GM21390 (cell line): ENCODE results near the gene FITM1.
A peak's percentile ranks its signal among the peaks of the same experiment; 100 is the strongest.

Source experiments
- ATAC-seq: cut with Tn5 transposase; IDR thresholded peaks from one replicate; pipeline ENCODE4 v1.9.1; 2021; ENCODE audit not compliant: unreplicated experiment

The FITM1 gene

GRCh38 chr14:24130380-24130716 lies at the start of gene FITM1:
Gene FITM1, plus strand, starts transcription at chr14:24130659. Its CDS starts 905 bp downstream, at chr14:24131564.
- ATAC-seq: no peak

- ATAC-seq: peak; percentile 86
These were observed 49.3 kb upstream of the FITM1 start for GRCh38 chr14:24080888-24081738.

GRCh38 chr14:24081739-24082211 lies 48.7 kb upstream of the FITM1 start:
- no peak for ATAC-seq

- no peak for ATAC-seq
These were observed 47.9 kb upstream of the FITM1 start for GRCh38 chr14:24082411-24083080.

GRCh38 chr14:24083462-24083861 lies 47.0 kb upstream of the FITM1 start:
- ATAC-seq: no peak

- no peak for ATAC-seq
These were observed 46.0 kb upstream of the FITM1 start for GRCh38 chr14:24084440-24084839.

GRCh38 chr14:24085215-24085614 lies 45.2 kb upstream of the FITM1 start:
- no peak for ATAC-seq

- ATAC-seq: no peak
These were observed 44.1 kb upstream of the FITM1 start for GRCh38 chr14:24086193-24086955.

- ATAC-seq: no peak
These were observed 43.5 kb upstream of the FITM1 start for GRCh38 chr14:24087004-24087403.

- no peak for ATAC-seq
These were observed 42.4 kb upstream of the FITM1 start for GRCh38 chr14:24088095-24088494.

GRCh38 chr14:24089890-24090289 lies 40.6 kb upstream of the FITM1 start:
- no peak for ATAC-seq

GRCh38 chr14:24092110-24092504 lies 38.4 kb upstream of the FITM1 start:
- ATAC-seq: no peak

GRCh38 chr14:24092505-24093206 lies 37.8 kb upstream of the FITM1 start:
- no peak for ATAC-seq

GRCh38 chr14:24093207-24093900 lies 37.1 kb upstream of the FITM1 start:
- no peak for ATAC-seq

GRCh38 chr14:24093901-24094840 lies 36.3 kb upstream of the FITM1 start, which contains the start of gene PCK2:
Gene PCK2, plus strand, starts transcription at chr14:24094311. Its CDS starts 95 bp downstream, at chr14:24094406.
- ATAC-seq: peak; percentile 46

- ATAC-seq: no peak
These were observed 35.6 kb upstream of the FITM1 start for GRCh38 chr14:24094841-24095270.

- ATAC-seq: peak; percentile 66
These were observed 35.0 kb upstream of the FITM1 start for GRCh38 chr14:24095271-24096068.

- ATAC-seq: no peak
These were observed 33.8 kb upstream of the FITM1 start for GRCh38 chr14:24096545-24097181.
